DOHH2 (cell line): ENCODE measurements around the gene KIF24.
"Not testable (repeated sequence)": the region's sequence is repeated elsewhere in the genome, so short reads cannot be mapped to it uniquely, and the experiment has no call there.

Source experiments
- CTCF ChIP-seq: fragments of 200-600 bp; sonication (generic); IDR thresholded peaks from one replicate; pipeline ENCODE4 v1.5.1; 2014; ENCODE audit warnings: antibody characterized with exemption, mild to moderate bottlenecking, low read depth, low read length; ENCODE audit not compliant: poor library complexity, severe bottlenecking
- EZH2phosphoT487 ChIP-seq: fragments of 200-600 bp; sonication (generic); IDR thresholded peaks from 2 replicates; pipeline ENCODE4 v1.6.1; 2017; ENCODE audit warnings: borderline replicate concordance, mild to moderate bottlenecking, antibody characterized with exemption, low read length, moderate library complexity, mixed read lengths

- TF ChIP-seq CTCF, EZH2phosphoT487: not testable (repeated sequence)
Observed at GRCh38 chr9:34368796-34369195, 39.7 kb upstream of the KIF24 start.
